Dendritic cell treated with granulocyte-macrophage colony-stimulating factor and Interleukin-4, amounts not matched to agents 40 ng/mL and 50 ng/mL, for 4 days (primary cell): ENCODE results near the gene DRD3.

Experiments used
- H3K27ac Mint-ChIP-seq: one replicate; pipeline ENCODE4 v1.8.0; 2022; ENCODE audit warnings: mild to moderate bottlenecking, mixed read lengths
- H3K27me3 Mint-ChIP-seq: one replicate; pipeline ENCODE4 v1.8.0; 2022; ENCODE audit warnings: mild to moderate bottlenecking, mixed read lengths
- H3K36me3 Mint-ChIP-seq: one replicate; pipeline ENCODE4 v1.8.0; 2022; ENCODE audit warnings: low read depth, mixed read lengths
- H3K4me1 Mint-ChIP-seq: one replicate; pipeline ENCODE4 v1.8.0; 2022; ENCODE audit warnings: low read depth, mixed read lengths
- H3K4me3 Mint-ChIP-seq: one replicate; pipeline ENCODE4 v1.8.0; 2022; ENCODE audit warnings: mild to moderate bottlenecking, moderate library complexity, mixed read lengths
- H3K9me3 Mint-ChIP-seq: one replicate; pipeline ENCODE4 v1.8.0; 2022; ENCODE audit warnings: mixed read lengths
- intact Hi-C: fragments of 100-400 bp; cut with micrococcal nuclease; formaldehyde crosslinking; loops from one replicate; pipeline ENCODE4 v1.15.0; 2022

The DRD3 gene

GRCh38 chr3:114213292-114213626 is 34.4 kb upstream of the DRD3 start:
- Mint-ChIP-seq H3K27me3 (no peaks in the 10 kb centered on the region), H3K4me3 (no peak overlapping the region), H3K9me3 (no peaks in the 10 kb centered on the region), H3K4me1 (no peaks in the 10 kb centered on the region), H3K27ac (no peak overlapping the region), H3K36me3 (no peaks in the 10 kb centered on the region)
- intact Hi-C loops = no loop called here

GRCh38 chr3:114212646-114213045 is 33.8 kb upstream of the DRD3 start:
- no peaks in the 10 kb centered on the region for H3K9me3 Mint-ChIP-seq
- intact Hi-C loops = no loop called here
- no peaks in the 10 kb centered on the region for H3K27me3 Mint-ChIP-seq
- H3K36me3 Mint-ChIP-seq = no peaks in the 10 kb centered on the region
- H3K4me3 Mint-ChIP-seq = no peak overlapping the region
- no peak overlapping the region for H3K27ac Mint-ChIP-seq
- no peaks in the 10 kb centered on the region for H3K4me1 Mint-ChIP-seq

GRCh38 chr3:114207768-114208167 is 28.9 kb upstream of the DRD3 start:
- no peaks in the 10 kb centered on the region for H3K27me3 Mint-ChIP-seq
- intact Hi-C loops = no loop called here
- H3K4me1 Mint-ChIP-seq = no peaks in the 10 kb centered on the region
- no peak overlapping the region for H3K4me3 Mint-ChIP-seq
- no peak overlapping the region for H3K27ac Mint-ChIP-seq
- no peaks in the 10 kb centered on the region for H3K9me3 Mint-ChIP-seq
- H3K36me3 Mint-ChIP-seq = no peaks in the 10 kb centered on the region

GRCh38 chr3:114206342-114206741 is 27.5 kb upstream of the DRD3 start:
- Mint-ChIP-seq H3K27me3 (no peaks in the 10 kb centered on the region), H3K9me3 (no peaks in the 10 kb centered on the region), H3K4me1 (no peaks in the 10 kb centered on the region), H3K27ac (no peak overlapping the region), H3K4me3 (no peak overlapping the region), H3K36me3 (no peaks in the 10 kb centered on the region)
- intact Hi-C loops = no loop called here

GRCh38 chr3:114205541-114205940 is 26.7 kb upstream of the DRD3 start:
- no peak overlapping the region for H3K4me3 Mint-ChIP-seq
- no peaks in the 10 kb centered on the region for H3K27me3 Mint-ChIP-seq
- H3K9me3 Mint-ChIP-seq = no peaks in the 10 kb centered on the region
- H3K27ac Mint-ChIP-seq = no peak overlapping the region
- H3K36me3 Mint-ChIP-seq = no peaks in the 10 kb centered on the region
- intact Hi-C loops = no loop called here
- no peaks in the 10 kb centered on the region for H3K4me1 Mint-ChIP-seq

GRCh38 chr3:114194750-114195149 is 15.9 kb upstream of the DRD3 start:
- Mint-ChIP-seq H3K4me1 (no peaks in the 10 kb centered on the region), H3K27me3 (no peaks in the 10 kb centered on the region), H3K4me3 (no peak overlapping the region), H3K36me3 (no peaks in the 10 kb centered on the region), H3K27ac (no peak overlapping the region), H3K9me3 (no peaks in the 10 kb centered on the region)
- intact Hi-C loops = no loop called here

GRCh38 chr3:114192136-114192535 is 13.3 kb upstream of the DRD3 start:
- intact Hi-C loops = no loop called here
- Mint-ChIP-seq H3K27ac (no peak overlapping the region), H3K9me3 (no peaks in the 10 kb centered on the region), H3K4me1 (no peaks in the 10 kb centered on the region), H3K36me3 (no peaks in the 10 kb centered on the region), H3K27me3 (no peaks in the 10 kb centered on the region), H3K4me3 (no peak overlapping the region)

- H3K4me3 Mint-ChIP-seq = no peak overlapping the region
- intact Hi-C loops = no loop called here
- H3K27ac Mint-ChIP-seq = no peak overlapping the region
- peaks cover 11% of the 10 kb centered on the region for H3K9me3 Mint-ChIP-seq
- H3K36me3 Mint-ChIP-seq = no peaks in the 10 kb centered on the region
- no peaks in the 10 kb centered on the region for H3K4me1 Mint-ChIP-seq
- H3K27me3 Mint-ChIP-seq = peaks cover 4% of the 10 kb centered on the region
Measured at GRCh38 chr3:114186501-114186900, 7.6 kb upstream of the DRD3 start.

GRCh38 chr3:114179575-114179974 is 723 bp upstream of the DRD3 start:
- peaks cover 6% of the 10 kb centered on the region for H3K27me3 Mint-ChIP-seq
- no peak overlapping the region for H3K27ac Mint-ChIP-seq
- H3K36me3 Mint-ChIP-seq = no peaks in the 10 kb centered on the region
- H3K4me3 Mint-ChIP-seq = no peak overlapping the region
- intact Hi-C loops = no loop called here
- H3K4me1 Mint-ChIP-seq = no peaks in the 10 kb centered on the region
- no peaks in the 10 kb centered on the region for H3K9me3 Mint-ChIP-seq

GRCh38 chr3:114176890-114177289 is 2.0 kb downstream of the DRD3 start:
- H3K36me3 Mint-ChIP-seq = no peaks in the 10 kb centered on the region
- peaks cover 2% of the 10 kb centered on the region for H3K27me3 Mint-ChIP-seq
- H3K27ac Mint-ChIP-seq = no peak overlapping the region
- H3K4me1 Mint-ChIP-seq = no peaks in the 10 kb centered on the region
- intact Hi-C loops = no loop called here
- H3K4me3 Mint-ChIP-seq = no peak overlapping the region
- H3K9me3 Mint-ChIP-seq = no peaks in the 10 kb centered on the region

- Mint-ChIP-seq H3K9me3 (no peaks in the 10 kb centered on the region), H3K27ac (no peak overlapping the region)
Measured at GRCh38 chr3:114176487-114176886, 2.4 kb downstream of the DRD3 start.

GRCh38 chr3:114175204-114175987 is 3.5 kb downstream of the DRD3 start:
- no peak overlapping the region for H3K27ac Mint-ChIP-seq
- intact Hi-C loops = no loop called here
- no peaks in the 10 kb centered on the region for H3K4me1 Mint-ChIP-seq
- H3K27me3 Mint-ChIP-seq = peaks cover 2% of the 10 kb centered on the region
- H3K9me3 Mint-ChIP-seq = no peaks in the 10 kb centered on the region
- no peak overlapping the region for H3K4me3 Mint-ChIP-seq
- no peaks in the 10 kb centered on the region for H3K36me3 Mint-ChIP-seq

More at GRCh38 chr3:114176487-114176886, 2.4 kb downstream of the DRD3 start:
- H3K4me1 Mint-ChIP-seq = no peaks in the 10 kb centered on the region
- H3K4me3 Mint-ChIP-seq = no peak overlapping the region
- intact Hi-C loops = no loop called here
- H3K27me3 Mint-ChIP-seq = peaks cover 2% of the 10 kb centered on the region
- no peaks in the 10 kb centered on the region for H3K36me3 Mint-ChIP-seq

GRCh38 chr3:114171677-114172076 is 7.2 kb downstream of the DRD3 start:
- Mint-ChIP-seq H3K4me3 (no peak overlapping the region), H3K27ac (no peak overlapping the region), H3K36me3 (no peaks in the 10 kb centered on the region), H3K27me3 (no peaks in the 10 kb centered on the region), H3K4me1 (no peaks in the 10 kb centered on the region), H3K9me3 (no peaks in the 10 kb centered on the region)
- intact Hi-C loops = no loop called here

- Mint-ChIP-seq H3K27me3 (peaks cover 2% of the 10 kb centered on the region), H3K9me3 (no peaks in the 10 kb centered on the region), H3K27ac (no peak overlapping the region), H3K4me3 (no peak overlapping the region), H3K36me3 (no peaks in the 10 kb centered on the region), H3K4me1 (no peaks in the 10 kb centered on the region)
- intact Hi-C loops = no loop called here
Measured at GRCh38 chr3:114168150-114168549, 10.7 kb downstream of the DRD3 start.

GRCh38 chr3:114157321-114157720 is 21.5 kb downstream of the DRD3 start:
- H3K27ac Mint-ChIP-seq = no peak overlapping the region
- H3K4me3 Mint-ChIP-seq = no peak overlapping the region
- peaks cover 4% of the 10 kb centered on the region for H3K4me1 Mint-ChIP-seq
- intact Hi-C loops = loop anchor here (5.0 kb wide), 1 partner anchor 420 kb away; no protein-coding TSS in a partner anchor
- H3K9me3 Mint-ChIP-seq = no peaks in the 10 kb centered on the region
- no peaks in the 10 kb centered on the region for H3K36me3 Mint-ChIP-seq
- H3K27me3 Mint-ChIP-seq = peaks cover 20% of the 10 kb centered on the region
